ENCODE measurements around the gene DCC. TPM values are rescaled to one million over a fixed set of nuclear protein-coding genes. Genes with fewer than 3 reads are reported as not detected.

The DCC gene
- total RNA-seq, 2 donors from 2014 or later, result 0.33 TPM; not detected in 1

DNA sequence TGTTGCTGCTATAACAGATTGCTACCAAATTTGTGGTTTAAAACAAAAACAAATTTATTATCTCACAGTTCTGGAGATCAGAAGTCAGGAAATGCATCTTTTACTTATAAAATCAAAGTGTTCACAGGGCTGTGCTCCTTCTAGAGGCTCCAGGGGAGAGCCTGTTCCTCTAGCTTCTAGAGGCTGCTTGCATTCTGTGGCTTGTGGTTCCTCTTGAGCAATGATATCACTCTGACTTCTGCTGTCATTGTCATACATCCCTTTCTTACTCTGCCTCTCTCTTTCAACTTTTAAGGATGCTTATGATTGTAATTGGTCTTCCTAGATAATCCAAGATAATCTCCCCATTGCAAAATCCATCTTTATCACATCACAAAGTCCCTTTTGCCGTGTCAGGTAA is 6.1 kb upstream of the DCC start:
- TF ChIP-seq, protein P1, sequence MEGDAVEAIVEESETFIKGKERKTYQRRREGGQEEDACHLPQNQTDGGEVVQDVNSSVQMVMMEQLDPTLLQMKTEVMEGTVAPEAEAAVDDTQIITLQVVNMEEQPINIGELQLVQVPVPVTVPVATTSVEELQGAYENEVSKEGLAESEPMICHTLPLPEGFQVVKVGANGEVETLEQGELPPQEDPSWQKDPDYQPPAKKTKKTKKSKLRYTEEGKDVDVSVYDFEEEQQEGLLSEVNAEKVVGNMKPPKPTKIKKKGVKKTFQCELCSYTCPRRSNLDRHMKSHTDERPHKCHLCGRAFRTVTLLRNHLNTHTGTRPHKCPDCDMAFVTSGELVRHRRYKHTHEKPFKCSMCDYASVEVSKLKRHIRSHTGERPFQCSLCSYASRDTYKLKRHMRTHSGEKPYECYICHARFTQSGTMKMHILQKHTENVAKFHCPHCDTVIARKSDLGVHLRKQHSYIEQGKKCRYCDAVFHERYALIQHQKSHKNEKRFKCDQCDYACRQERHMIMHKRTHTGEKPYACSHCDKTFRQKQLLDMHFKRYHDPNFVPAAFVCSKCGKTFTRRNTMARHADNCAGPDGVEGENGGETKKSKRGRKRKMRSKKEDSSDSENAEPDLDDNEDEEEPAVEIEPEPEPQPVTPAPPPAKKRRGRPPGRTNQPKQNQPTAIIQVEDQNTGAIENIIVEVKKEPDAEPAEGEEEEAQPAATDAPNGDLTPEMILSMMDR (IDR thresholded peaks at IDR 0.05), result no peak
- no peak for TF ChIP-seq POLR2A (IDR thresholded peaks at IDR 0.05)
- DNase-seq, result no peak
- H3K27me3 ChIP-seq, result no peaks in the 10 kb centered on the region
- H3K4me1 ChIP-seq, result no peaks in the 10 kb centered on the region
- no peak for ATAC-seq
- intact Hi-C loops (cut with DNase I), result loop anchor here (10.0 kb wide), 1 partner anchor 571 kb away; no protein-coding TSS in a partner anchor
- no peaks in the 10 kb centered on the region for H3K9me3 ChIP-seq
- no peak overlapping the region for H3K27ac ChIP-seq
- no peaks in the 10 kb centered on the region for H3K36me3 ChIP-seq (replicated peaks in 1 of 2; ENCODE audit: insufficient read depth in 1 of 2, low read depth in 2 of 2)
- 67 to 72% methylated on average over 1 of the region's 1 CpG for WGBS, 2 donors
- H3K4me3 ChIP-seq, result no peak overlapping the region

DNA sequence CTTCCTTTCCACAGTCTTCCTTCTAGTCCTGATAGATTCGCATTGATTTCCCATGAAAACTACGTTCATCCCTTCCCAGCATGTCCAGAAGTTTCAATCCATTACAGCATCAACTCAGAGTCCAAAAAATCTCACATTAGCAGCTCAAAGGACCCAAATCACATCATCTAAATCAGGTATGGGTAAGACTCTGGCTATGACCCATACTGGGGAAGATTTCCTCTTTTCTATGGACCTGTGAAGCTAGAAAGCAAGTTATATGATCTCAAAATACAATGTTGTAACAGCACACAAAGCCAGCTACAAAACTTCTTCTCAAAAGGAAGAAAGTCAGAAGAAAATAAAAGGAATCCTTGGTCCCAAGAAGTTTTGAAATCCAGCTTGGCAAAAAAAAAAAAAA is 5.7 kb upstream of the DCC start:
- no peaks in the 10 kb centered on the region for H3K27me3 ChIP-seq
- H3K4me1 ChIP-seq, result no peaks in the 10 kb centered on the region
- ATAC-seq (no peak), DNase-seq (no peak)
- H3K9me3 ChIP-seq, result no peaks in the 10 kb centered on the region
- no peak overlapping the region for H3K27ac ChIP-seq
- intact Hi-C loops (cut with DNase I), result loop anchor here (10.0 kb wide), 1 partner anchor 570 kb away; no protein-coding TSS in a partner anchor
- no peak overlapping the region for H3K4me3 ChIP-seq
- WGBS, 2 donors, result 58 to 69% methylated on average over 2 of the region's 2 CpGs
- no peak for TF ChIP-seq POLR2A (IDR thresholded peaks at IDR 0.05)
- TF ChIP-seq, protein P1 (IDR thresholded peaks at IDR 0.05), result no peak
- no peaks in the 10 kb centered on the region for H3K36me3 ChIP-seq (replicated peaks in 1 of 2; ENCODE audit: insufficient read depth in 1 of 2, low read depth in 2 of 2)

DNA sequence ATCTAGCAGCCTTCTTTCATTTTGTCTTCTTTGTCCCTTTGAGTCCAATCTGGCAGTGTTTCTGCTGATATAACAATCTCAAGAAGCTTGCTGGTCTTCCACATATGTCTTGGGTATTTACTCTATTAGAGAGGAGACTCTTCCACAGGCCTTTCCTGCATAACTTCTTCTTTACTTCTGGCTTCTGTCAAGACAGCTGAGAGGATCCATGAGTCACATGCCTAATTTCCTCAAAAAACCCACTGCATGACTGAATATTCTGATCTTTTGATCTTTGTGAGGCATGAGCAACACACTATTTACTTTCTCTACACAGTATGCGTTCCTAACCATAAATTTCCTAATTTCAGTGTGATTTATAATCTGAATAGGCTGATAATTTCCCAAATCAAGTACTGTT is 5.1 kb upstream of the DCC start:
- no peak overlapping the region for H3K27ac ChIP-seq
- peaks cover 1% of the 10 kb centered on the region for H3K4me1 ChIP-seq
- ATAC-seq (peak; percentile 42), DNase-seq (no peak)
- no peak overlapping the region for H3K4me3 ChIP-seq
- no peak for TF ChIP-seq POLR2A (IDR thresholded peaks at IDR 0.05)
- TF ChIP-seq, protein P1 (IDR thresholded peaks at IDR 0.05), result no peak
- WGBS, 2 donors, result 59 to 63% methylated on average over 1 of the region's 1 CpG
- no peaks in the 10 kb centered on the region for H3K9me3 ChIP-seq
- H3K27me3 ChIP-seq, result no peaks in the 10 kb centered on the region
- intact Hi-C loops (cut with DNase I), result loop anchor here (10.0 kb wide), 1 partner anchor 570 kb away; no protein-coding TSS in a partner anchor
- H3K36me3 ChIP-seq (replicated peaks in 1 of 2; ENCODE audit: insufficient read depth in 1 of 2, low read depth in 2 of 2), result no peaks in the 10 kb centered on the region

DNA sequence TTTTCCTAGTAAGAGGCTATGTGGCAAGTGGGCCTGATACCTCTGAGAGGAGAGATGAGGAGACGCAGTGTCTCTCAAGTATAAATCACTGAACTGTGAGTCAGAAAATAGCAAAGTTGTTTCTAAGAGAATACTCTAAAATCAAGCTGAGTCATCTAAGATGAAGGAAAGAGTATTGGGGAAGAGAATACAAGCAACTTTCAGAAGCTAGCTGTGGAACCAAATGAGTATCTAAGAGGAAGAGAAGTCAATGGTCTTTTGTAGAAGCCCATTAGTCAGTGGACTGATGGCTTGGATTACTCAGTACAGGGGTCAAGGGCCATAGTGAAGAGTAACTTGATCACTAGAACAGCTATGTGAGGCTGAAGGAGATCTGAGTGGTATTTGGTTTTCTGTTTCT is 2.7 kb upstream of the DCC start:
- WGBS, 2 donors, result 85% methylated on average over 1 of the region's 1 CpG
- intact Hi-C loops (cut with DNase I), result loop anchor here (10.0 kb wide), 1 partner anchor 568 kb away; no protein-coding TSS in a partner anchor
- H3K27me3 ChIP-seq, result peaks cover 0 to 8% of the 10 kb centered on the region in 2 donors

More for the DNA sequence above, 2.7 kb upstream of the DCC start:
- H3K4me3 ChIP-seq, result no peak overlapping the region
- no peak overlapping the region for H3K27ac ChIP-seq
- H3K9me3 ChIP-seq, result no peaks in the 10 kb centered on the region
- no peaks in the 10 kb centered on the region for H3K36me3 ChIP-seq (replicated peaks in 1 of 2; ENCODE audit: insufficient read depth in 1 of 2, low read depth in 2 of 2)
- DNase-seq, result no peak
- peaks cover 14% of the 10 kb centered on the region for H3K4me1 ChIP-seq
- TF ChIP-seq POLR2A (IDR thresholded peaks at IDR 0.05), result no peak
- TF ChIP-seq, protein P1 (IDR thresholded peaks at IDR 0.05), result no peak
- ATAC-seq, result no peak

Data from body of pancreas (tissue), 4 donors.